ENCODE results near the gene GATAD1.
"Not testable (repeated sequence)": the region's sequence is repeated elsewhere in the genome, so short reads cannot be mapped to it uniquely, and the experiment has no call there.

GATAD1 gene

DNA sequence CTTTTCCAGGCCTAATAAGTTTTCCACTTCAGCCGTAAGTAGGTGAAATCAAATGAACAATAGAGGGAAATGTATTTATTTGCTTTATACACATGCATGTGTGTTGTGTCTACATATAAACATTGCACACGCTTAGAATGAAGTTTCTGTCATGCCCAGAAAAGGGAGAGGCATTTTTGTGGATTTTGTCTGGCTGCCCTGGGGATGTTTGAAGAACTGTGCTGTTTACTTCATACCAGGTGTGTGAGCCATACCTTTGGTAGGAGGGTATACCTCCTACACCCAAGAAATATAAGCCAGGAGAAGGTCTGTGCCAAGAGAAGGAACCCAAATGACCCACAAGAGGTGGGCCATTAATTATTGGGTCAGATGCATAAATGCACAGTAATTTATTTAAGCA is 12.8 kb downstream of the GATAD1 start:
- TF ChIP-seq, protein P1, sequence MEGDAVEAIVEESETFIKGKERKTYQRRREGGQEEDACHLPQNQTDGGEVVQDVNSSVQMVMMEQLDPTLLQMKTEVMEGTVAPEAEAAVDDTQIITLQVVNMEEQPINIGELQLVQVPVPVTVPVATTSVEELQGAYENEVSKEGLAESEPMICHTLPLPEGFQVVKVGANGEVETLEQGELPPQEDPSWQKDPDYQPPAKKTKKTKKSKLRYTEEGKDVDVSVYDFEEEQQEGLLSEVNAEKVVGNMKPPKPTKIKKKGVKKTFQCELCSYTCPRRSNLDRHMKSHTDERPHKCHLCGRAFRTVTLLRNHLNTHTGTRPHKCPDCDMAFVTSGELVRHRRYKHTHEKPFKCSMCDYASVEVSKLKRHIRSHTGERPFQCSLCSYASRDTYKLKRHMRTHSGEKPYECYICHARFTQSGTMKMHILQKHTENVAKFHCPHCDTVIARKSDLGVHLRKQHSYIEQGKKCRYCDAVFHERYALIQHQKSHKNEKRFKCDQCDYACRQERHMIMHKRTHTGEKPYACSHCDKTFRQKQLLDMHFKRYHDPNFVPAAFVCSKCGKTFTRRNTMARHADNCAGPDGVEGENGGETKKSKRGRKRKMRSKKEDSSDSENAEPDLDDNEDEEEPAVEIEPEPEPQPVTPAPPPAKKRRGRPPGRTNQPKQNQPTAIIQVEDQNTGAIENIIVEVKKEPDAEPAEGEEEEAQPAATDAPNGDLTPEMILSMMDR (IDR thresholded peaks at IDR 0.05; ENCODE audit: borderline replicate concordance, insufficient read depth, low read depth, low read length): no peak
- H3K4me3 ChIP-seq (ENCODE audit: low read depth, low read length): no peak overlapping the region

DNA sequence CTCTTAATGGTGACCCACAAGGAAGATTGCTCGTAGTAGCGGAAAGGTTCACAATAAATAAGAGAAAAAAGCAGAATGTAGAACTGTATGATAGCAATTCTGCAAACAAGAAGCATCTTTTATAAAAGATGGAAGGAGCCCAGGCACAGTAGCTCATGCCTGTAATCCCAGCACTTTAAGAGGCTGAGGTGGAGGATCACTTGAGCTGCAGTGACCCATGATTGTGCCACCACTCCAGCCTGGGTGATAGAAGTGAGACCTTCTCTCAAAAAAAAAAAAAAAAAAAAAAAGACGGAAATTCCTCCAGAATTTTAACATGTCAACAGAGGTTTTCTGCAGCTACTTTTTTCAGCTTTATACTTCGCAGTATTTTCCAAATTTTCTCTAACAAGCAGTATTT is 13.2 kb downstream of the GATAD1 start:
- TF ChIP-seq, protein P1 (IDR thresholded peaks at IDR 0.05; ENCODE audit: borderline replicate concordance, insufficient read depth, low read depth, low read length): no peak
- H3K4me3 ChIP-seq (ENCODE audit: low read depth, low read length): no peak overlapping the region

DNA sequence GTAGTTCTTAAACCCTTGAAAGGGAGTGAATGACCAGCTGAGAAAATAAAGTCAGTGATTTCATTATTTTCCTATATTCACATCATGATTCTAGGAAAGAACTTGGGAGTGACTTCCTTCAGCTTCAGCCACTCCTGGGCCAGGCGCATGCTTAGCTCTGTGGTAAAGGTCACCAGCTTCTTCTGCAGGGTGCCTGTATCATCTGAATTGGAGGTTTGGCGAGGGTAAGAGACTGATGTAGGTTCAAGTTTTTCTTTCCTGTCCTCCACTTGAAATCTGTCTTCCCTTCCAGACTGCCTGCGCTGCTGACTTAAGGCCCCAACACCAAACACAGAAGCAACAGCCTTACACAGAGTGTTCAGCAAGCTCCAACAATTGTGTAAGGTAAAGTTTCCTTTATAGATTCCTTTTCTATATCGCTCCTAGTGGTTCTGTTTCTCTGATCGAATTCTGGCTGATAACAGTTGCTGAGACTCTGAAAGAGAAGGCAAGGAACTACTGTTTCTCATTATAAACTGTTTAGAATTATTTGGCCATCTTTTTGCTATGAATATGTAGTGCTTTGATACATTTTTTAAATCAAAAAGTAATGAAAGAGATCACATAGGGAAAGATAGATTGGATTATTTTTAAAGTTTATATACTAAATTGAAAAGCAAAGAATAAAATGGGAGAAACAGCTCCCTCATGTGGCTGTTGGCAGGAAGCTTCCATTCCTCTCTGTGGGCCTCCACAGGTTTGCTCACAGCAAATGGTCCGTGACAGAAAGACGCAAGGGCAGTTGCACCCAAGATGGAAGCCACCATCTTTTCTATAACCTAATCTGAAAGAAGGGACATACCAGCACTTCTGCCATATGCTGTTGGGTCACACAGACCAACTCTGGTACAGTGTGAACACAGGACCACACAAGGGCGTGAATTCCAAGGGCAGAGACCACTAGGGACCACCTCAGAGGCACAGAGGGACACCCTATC is 14.0 kb downstream of the GATAD1 start:
- TF ChIP-seq, protein P1 (IDR thresholded peaks at IDR 0.05; ENCODE audit: borderline replicate concordance, insufficient read depth, low read depth, low read length): peak; percentile 64; the same call in 1 of the 2 replicates
- no peak overlapping the region for H3K4me3 ChIP-seq (ENCODE audit: low read depth, low read length)

DNA sequence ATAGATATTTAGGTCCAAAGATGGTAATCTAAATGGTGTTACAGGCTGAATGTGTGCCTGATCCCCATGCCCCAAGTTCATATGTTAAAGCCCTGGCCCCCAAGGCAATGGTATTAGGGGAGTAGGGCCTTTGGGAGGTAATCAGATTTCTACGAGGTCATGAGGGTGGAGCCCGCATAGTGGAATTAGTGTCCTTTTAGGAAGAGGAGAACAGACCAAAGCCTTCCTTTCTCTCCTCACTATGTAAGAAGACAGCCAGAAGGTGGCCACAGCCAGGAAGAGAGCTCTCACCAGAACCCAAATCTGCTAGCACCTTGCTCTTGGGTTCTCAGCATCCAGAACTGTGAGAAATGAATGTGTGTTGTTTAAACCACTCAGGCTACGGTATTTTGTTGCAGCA is 15.3 kb downstream of the GATAD1 start:
- TF ChIP-seq, protein P1 (IDR thresholded peaks at IDR 0.05; ENCODE audit: borderline replicate concordance, insufficient read depth, low read depth, low read length): no peak
- no peak overlapping the region for H3K4me3 ChIP-seq (ENCODE audit: low read depth, low read length)

DNA sequence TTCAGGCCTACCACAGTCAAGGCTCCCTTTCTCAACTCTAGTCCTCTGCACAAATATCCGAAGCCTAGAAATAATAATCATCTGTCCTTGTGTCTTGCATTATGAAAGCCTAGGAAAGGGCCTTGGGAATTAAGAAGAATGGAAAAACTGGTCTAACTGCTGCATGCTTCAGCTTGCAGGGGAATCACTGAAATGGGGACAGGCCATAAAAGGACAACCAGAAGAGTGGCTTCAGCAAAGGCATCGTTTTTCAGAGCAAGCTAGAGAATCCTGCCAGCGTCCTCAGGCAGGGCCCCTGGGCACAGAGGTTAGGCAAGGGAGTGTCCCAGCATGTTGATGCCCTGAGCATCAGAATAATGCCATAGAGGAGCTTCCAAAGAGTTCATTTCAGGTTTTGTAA is 17.2 kb downstream of the GATAD1 start:
- H3K4me3 ChIP-seq (ENCODE audit: low read depth, low read length): no peak overlapping the region
- TF ChIP-seq, protein P1 (IDR thresholded peaks at IDR 0.05; ENCODE audit: borderline replicate concordance, insufficient read depth, low read depth, low read length): no peak

DNA sequence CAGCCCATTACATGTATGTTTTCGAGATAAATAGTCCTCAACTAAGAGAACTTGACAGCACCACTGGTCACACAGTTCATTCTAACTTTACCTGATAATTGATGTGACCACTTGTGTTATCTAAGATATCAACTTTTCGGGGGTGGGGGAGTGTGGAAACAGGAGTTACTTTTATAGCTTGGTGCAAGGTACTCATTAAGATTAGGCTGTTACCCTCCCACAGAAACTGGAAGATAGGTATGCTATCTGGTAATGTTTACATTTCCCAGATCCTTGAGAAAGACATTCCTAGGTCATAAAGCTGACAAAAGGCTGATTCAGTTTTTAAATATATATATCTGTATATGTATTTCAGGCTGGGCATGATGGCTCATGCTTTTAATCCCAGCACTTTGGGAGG is 19.4 kb downstream of the GATAD1 start:
- H3K4me3 ChIP-seq (ENCODE audit: low read depth, low read length): no peak overlapping the region
- TF ChIP-seq, protein P1 (IDR thresholded peaks at IDR 0.05; ENCODE audit: borderline replicate concordance, insufficient read depth, low read depth, low read length): no peak

DNA sequence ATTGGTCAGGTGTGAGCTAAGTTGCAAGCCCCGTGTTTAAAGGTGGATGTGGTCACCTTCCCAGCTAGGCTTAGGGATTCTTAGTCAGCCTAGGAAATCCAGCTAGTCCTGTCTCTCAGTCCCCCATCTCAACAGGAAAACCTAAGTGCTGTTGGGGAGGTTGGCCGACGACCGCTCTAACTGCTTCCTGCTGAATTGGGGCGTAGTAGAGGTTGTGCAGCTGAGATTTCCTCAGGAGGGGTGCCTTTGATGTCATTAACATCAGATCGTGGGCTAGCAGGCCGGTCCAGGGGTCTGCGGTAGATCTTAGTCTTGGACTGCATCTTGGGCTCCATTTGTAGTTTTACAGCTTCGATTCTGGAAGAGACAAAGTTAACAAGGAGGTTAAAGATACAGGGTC is 21.3 kb downstream of the GATAD1 start:
- not testable (repeated sequence) for H3K4me3 ChIP-seq (ENCODE audit: low read depth, low read length)

DNA sequence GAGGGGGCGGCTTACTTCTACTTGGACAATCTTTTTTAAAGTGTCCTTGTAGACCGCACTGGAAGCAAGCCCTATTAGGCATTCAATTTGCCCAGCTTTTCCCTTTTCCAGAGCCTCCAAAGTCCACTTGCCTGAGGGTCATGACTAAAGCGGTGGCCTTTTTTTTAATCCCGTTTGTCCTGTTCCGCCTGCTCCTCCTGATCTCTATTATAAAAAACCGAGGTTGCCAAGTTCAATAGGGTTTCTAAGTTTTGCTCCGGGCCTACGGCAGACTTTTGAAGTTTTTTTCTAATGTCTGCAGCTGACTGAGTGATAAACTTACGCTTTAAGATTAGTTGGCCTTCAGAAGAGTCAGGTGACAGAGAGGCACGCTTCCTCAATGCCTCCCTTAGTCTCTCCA is 26.7 kb downstream of the GATAD1 start:
- H3K4me3 ChIP-seq (ENCODE audit: low read depth, low read length): not testable (repeated sequence)

DNA sequence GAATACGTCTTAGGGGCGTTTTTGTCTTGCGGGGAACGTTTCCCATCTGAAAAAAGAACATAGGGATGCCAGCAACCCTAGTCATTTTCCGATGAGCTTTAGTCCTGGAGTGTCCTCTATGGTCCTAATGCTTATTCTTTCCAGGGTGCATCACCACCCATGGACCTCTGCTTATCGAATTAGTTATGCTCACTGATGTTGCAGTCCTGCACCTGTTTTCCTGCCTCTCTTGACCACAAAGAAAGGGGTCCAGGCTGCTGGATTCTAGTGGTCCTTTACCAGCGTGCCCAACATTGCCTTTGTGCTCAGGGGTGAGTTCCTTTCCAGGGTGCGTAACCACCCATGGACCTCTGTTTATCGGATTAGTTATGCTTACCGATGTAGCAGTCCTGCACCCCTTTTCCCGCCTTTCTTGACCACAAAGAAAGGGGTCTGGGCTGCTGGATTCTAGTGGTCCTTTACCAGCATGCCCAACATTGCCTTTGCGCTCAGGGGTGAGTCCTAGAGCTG is 28.0 kb downstream of the GATAD1 start:
- not testable (repeated sequence) for H3K4me3 ChIP-seq (ENCODE audit: low read depth, low read length)

DNA sequence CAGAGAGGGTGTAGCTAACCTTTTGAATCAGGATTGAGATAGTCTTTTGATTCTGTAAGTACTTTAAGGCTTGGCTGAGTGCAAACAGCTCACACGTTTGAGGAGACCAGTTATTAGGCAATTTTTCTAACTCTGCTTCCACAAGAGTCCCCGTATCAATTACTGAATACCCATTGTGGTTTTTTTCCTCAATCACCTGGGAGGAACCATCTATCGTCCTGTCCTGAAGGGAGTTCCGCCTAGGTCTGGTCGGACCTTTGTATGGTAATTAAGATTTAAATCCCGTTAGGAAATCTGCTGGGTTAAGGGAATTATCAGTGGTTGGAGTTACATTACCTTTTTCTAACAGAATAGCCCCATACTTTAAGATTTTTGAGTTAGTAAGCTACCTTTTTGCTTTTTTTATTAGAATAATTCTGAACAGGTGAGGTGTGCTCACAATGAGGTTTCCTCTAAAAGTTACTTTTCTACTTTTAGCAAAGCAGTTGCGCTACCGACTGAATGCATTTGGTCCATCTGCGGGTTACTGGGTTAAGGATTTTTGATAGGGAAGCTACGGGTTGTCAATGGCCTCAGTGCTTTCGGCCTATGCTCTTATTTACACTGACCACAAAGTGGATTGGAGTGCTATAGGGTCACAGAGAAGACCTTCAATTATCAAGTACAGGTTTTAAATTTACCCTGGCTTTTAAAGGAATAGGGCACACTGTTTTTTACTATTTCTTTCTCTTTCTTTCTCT is 28.7 kb downstream of the GATAD1 start:
- not testable (repeated sequence) for H3K4me3 ChIP-seq (ENCODE audit: low read depth, low read length)

DNA sequence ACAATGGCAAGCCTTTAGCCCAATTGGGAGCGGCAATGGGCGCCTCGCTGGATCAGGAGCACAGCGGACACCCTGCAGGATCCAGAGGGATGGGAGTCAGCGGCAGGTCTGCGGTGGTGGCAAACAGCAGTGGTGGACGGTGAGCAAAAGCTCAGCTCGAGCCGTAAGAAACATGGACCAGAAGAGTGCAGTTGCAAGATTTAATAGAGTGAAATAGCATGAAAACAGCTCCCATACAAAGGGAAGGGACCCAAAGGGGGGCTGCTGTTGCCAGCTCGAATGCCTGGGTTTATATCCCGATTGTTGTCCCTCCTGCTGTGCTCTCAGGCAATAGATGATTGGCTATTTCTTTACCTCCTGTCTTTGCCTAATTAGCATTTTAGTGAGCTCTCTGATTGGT is 30.4 kb downstream of the GATAD1 start, which contains the start of gene ERVW-1:
ERVW-1 (minus strand) TSS at position 266 of the 400 bp plus-strand sequence. CDS start 7,565 bp downstream, outside the sequence.
- H3K4me3 ChIP-seq (ENCODE audit: low read depth, low read length): not testable (repeated sequence)
